ENCODE data around the gene HNMT.

- TF ChIP-seq, protein P1, sequence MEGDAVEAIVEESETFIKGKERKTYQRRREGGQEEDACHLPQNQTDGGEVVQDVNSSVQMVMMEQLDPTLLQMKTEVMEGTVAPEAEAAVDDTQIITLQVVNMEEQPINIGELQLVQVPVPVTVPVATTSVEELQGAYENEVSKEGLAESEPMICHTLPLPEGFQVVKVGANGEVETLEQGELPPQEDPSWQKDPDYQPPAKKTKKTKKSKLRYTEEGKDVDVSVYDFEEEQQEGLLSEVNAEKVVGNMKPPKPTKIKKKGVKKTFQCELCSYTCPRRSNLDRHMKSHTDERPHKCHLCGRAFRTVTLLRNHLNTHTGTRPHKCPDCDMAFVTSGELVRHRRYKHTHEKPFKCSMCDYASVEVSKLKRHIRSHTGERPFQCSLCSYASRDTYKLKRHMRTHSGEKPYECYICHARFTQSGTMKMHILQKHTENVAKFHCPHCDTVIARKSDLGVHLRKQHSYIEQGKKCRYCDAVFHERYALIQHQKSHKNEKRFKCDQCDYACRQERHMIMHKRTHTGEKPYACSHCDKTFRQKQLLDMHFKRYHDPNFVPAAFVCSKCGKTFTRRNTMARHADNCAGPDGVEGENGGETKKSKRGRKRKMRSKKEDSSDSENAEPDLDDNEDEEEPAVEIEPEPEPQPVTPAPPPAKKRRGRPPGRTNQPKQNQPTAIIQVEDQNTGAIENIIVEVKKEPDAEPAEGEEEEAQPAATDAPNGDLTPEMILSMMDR (IDR thresholded peaks at IDR 0.05; ENCODE audit: low read depth, low read length, poor library complexity, severe bottlenecking) = no peak
- TF ChIP-seq EZH2phosphoT487 (IDR thresholded peaks at IDR 0.05; ENCODE audit: borderline replicate concordance, low read length) = no peak
Observed at GRCh38 chr2:137946227-137946626, 18.0 kb upstream of the HNMT start.
